Middle frontal gyrus (tissue), 1 donor: Measurements from ENCODE around the gene PKP2.

Source experiments
- DNase-seq: peaks from one replicate; pipeline ENCODE4 v3.0.0-alpha.2; 2015; ENCODE audit warnings: low spot score; ENCODE audit errors: extremely low spot score

PKP2 gene

GRCh38 chr12:32811686-32812392, 84.7 kb downstream of the PKP2 start:
- DNase-seq, result no peak

DNA sequence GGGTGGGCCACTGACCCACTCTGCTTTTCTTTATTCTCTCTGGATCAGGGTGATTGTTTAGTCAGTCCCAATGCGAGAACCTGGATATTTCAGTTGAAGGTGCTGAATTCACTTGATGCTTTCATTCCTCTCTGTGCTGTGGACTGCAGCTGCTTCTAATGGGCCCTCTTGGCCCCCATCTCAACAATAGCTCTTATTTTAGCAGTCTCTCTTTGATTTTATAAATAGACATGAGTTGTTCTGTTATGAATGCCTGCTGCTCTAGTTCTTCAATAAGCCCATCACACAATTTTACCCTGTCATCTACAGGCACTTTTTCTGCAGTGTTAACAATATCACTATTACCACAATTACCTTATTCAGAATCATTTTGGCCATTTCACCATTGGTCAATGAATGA, 86.7 kb downstream of the PKP2 start:
- no peak for DNase-seq

DNA sequence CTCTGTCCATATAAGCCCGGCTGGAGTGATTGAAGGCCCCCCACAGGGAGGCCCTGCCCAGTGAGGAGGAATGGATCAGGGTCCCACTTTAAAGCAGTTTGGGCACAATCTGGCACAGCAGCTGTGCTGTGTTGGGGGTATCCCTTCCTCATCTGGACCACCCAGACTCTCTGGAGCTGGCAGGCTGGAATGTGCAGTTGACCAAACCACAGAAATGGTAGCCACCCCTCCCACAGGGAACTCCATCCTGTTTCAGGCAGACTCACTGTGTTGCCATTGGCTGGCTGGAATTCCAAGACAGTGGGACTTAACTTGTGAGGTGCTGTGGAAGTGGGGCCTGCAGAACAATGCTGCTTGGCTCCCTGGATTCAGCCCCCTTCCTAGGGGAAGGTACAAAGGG, 87.4 kb downstream of the PKP2 start:
- no peak for DNase-seq

GRCh38 chr12:32804301-32804700, 92.3 kb downstream of the PKP2 start:
- no peak for DNase-seq

DNA sequence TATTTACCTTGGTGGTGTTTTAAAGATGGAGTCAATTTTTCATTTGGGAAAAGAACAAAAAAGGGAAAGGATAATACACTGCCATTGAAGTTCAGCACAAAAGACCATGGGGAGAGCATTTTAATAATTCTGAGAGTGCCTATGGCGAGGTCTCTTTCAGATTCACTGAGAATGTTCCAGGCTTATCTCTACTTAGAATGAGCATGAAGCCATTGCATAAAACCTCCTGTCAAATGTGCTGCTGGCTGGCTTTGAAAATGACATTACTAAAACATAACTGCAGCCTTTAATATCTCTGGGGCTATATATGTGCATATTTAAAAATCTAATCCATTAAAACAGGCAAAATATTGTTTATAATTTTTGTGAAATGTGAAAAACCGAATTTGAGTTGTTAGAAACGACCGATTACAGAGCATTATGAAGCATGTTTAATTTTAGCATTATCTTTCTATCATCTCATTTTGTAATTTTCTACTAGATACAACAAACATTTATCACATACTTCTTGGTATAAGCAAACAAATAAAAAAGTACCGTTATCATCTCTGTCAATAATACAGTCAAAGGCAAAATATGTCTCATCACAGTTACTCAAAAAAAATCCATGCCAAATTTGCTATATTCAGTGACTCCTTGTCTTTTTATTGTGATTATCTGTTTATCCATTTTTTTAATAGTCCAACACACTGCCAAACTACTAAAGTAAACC, 95.2 kb downstream of the PKP2 start:
- DNase-seq, result no peak

GRCh38 chr12:32794281-32794680, 102.3 kb downstream of the PKP2 start:
- no peak for DNase-seq

GRCh38 chr12:32789916-32790315, 106.7 kb downstream of the PKP2 start:
- no peak for DNase-seq

DNA sequence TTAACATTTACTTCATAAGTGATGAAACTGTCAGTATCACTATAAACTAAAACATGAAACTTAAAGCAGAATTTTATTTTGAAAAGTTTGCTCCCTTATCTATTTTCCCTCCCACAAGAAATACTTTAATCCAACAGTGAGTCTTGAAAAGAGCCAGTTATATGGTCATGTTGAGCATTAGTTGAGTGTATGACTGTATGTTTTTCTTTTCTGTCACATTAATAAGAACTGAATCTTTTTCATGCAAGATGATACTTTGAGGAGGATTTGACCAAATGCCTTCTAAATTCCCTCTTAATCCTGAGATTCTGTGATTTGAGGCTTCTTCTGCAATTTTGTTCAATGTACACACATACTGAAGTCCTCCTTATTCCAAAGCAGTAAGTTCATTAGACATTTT, 107.1 kb downstream of the PKP2 start:
- no peak for DNase-seq

DNA sequence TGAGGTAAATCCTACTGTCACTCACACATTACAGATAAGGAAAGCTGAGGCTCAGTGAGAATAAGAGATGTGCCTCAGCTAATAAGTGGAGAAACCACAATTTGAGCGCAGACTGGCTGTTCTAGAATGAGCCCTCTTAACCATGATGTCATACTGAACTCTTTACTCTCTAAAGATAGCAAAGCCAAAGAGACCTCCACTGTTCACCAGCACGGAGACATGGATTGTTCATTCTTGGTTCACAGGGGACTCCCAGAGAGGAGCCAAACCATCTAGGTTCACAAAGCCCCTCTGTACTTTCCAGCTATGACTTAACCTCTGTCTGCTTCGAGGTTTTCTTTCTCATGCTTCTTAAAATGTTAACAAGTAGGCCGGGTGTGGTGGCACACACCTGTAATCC, 108.2 kb downstream of the PKP2 start:
- no peak for DNase-seq

GRCh38 chr12:32785557-32785956, 111.0 kb downstream of the PKP2 start:
- DNase-seq, result no peak

DNA sequence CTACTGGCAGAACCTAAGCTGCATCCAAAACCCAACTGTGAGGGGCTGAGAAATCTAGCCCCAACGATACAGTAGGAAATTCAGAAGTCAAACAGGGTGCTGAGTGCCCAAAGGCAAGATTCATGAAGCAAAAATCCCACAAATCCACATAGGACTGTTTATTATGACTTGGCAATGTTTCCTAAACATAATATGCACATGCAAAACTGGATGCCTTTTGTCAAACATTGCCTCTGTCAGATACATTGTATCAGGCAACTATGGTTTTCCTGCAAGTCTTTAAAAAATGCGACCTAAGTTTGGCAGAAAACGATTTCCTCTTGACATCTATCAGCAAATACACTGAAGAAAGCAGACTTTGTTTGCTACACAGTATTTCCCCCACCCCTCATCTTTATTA, 113.5 kb downstream of the PKP2 start:
- DNase-seq, result no peak

- DNase-seq, result no peak
Observed at GRCh38 chr12:32780071-32780470, 116.5 kb downstream of the PKP2 start.

GRCh38 chr12:32777691-32778175, 118.8 kb downstream of the PKP2 start:
- DNase-seq, result no peak

GRCh38 chr12:32777159-32777558, 119.4 kb downstream of the PKP2 start:
- DNase-seq, result no peak

GRCh38 chr12:32776258-32776657, 120.3 kb downstream of the PKP2 start:
- DNase-seq, result no peak

GRCh38 chr12:32773691-32774090, 122.9 kb downstream of the PKP2 start:
- no peak for DNase-seq

GRCh38 chr12:32770141-32770540, 126.4 kb downstream of the PKP2 start:
- no peak for DNase-seq

DNA sequence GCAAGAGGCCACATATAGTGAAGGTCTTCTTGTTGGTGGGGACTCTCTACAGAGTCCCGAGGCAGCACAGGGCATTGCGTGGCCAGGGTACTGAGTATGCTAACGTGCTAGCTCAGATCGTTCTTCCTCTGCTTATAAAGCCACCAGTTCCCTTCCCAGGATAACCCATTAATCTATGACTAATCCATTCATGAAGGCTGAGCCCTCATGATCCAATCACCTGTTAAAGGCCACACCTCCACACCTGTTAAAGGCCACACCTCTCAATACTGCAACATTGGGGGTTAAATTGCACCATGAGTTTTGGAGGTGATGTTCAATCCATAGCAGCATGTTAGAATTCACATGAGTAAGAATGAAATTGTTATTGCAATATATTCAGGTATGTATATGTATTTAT, 128.1 kb downstream of the PKP2 start:
- DNase-seq, result no peak

- no peak for DNase-seq
Observed at GRCh38 chr12:32765906-32766305, 130.7 kb downstream of the PKP2 start.

- no peak for DNase-seq
Observed at GRCh38 chr12:32761716-32762115, 134.9 kb downstream of the PKP2 start.

GRCh38 chr12:32757157-32757556, 139.4 kb downstream of the PKP2 start:
- no peak for DNase-seq

DNA sequence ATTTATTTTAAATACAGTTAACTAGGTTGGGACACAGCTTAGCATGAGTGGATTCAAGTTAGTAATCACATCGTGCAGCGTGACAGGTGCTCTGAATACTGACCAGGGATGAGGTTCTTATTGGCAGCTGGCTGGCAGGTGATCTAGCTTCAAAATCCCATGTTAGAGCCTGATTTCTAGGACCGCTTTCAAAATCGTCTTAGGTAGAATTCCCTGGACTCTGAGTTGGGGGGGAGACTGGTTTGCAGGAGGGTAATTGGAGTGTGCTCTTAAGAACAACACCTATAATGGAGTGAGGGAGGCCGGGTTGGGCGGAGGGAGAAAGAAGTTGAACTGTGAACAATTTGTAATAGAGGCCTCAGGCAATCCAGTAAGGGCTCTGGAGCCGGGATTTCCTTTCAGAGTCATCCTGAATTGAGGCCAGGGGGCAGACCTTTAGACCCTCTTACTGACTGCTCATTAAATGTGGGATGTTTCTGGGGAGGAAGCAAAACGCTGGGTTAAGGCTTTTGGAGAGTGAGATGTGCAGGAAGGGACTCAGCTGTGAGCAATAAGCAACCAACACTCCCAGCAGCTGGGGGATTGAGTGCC, 140.0 kb downstream of the PKP2 start:
- no peak for DNase-seq
